Measurements from ENCODE around the gene GUCA1A. TPM values are rescaled to one million over a fixed set of nuclear protein-coding genes. Genes with fewer than 3 reads are reported as not detected.

GUCA1A gene
- total RNA-seq, 1 experiment from 2014 or later: not detected

- no TSS peak for BruUV-seq (replicated peaks)
- CTCF ChIA-PET: no interaction called here
- no peaks in the 10 kb centered on the region for H3K9me3 Mint-ChIP-seq (ENCODE audit: low read depth, unreplicated experiment)
These were observed 6.2 kb downstream of the GUCA1A start for GRCh38 chr6:42179261-42179944.

GRCh38 chr6:42179945-42180313 is 6.8 kb downstream of the GUCA1A start:
- Mint-ChIP-seq H3K4me1 (ENCODE audit: low read depth, unreplicated experiment) (peaks cover 9% of the 10 kb centered on the region), H3K27me3 (ENCODE audit: unreplicated experiment) (no peaks in the 10 kb centered on the region), H3K27ac (ENCODE audit: unreplicated experiment) (no peak overlapping the region), H3K4me3 (ENCODE audit: low read depth, unreplicated experiment) (no peak overlapping the region), H3K9me3 (ENCODE audit: low read depth, unreplicated experiment) (no peaks in the 10 kb centered on the region), H3K36me3 (ENCODE audit: insufficient read depth, unreplicated experiment) (no peaks in the 10 kb centered on the region)
- intact Hi-C loops (cut with micrococcal nuclease; ENCODE audit: unreplicated experiment): no loop called here
- TF ChIP-seq CTCF (IDR thresholded peaks at IDR 0.05; ENCODE audit: unreplicated experiment): no peak
- DNase-seq: no peak
- no TSS peak for BruUV-seq (replicated peaks)
- CTCF ChIA-PET: no interaction called here

More at GRCh38 chr6:42179261-42179944, 6.2 kb downstream of the GUCA1A start:
- no peaks in the 10 kb centered on the region for H3K27me3 Mint-ChIP-seq (ENCODE audit: unreplicated experiment)
- no peak for TF ChIP-seq CTCF (IDR thresholded peaks at IDR 0.05; ENCODE audit: unreplicated experiment)
- H3K27ac Mint-ChIP-seq (ENCODE audit: unreplicated experiment): no peak overlapping the region
- H3K4me3 Mint-ChIP-seq (ENCODE audit: low read depth, unreplicated experiment): no peak overlapping the region
- H3K36me3 Mint-ChIP-seq (ENCODE audit: insufficient read depth, unreplicated experiment): no peaks in the 10 kb centered on the region
- no peak for DNase-seq
- intact Hi-C loops (cut with micrococcal nuclease; ENCODE audit: unreplicated experiment): no loop called here
- peaks cover 9% of the 10 kb centered on the region for H3K4me1 Mint-ChIP-seq (ENCODE audit: low read depth, unreplicated experiment)

- no TSS peak for BruUV-seq (replicated peaks)
- no peak for DNase-seq
- CTCF ChIA-PET: no interaction called here
- Mint-ChIP-seq H3K27me3 (ENCODE audit: unreplicated experiment) (no peaks in the 10 kb centered on the region), H3K4me3 (ENCODE audit: low read depth, unreplicated experiment) (no peak overlapping the region), H3K36me3 (ENCODE audit: insufficient read depth, unreplicated experiment) (no peaks in the 10 kb centered on the region), H3K27ac (ENCODE audit: unreplicated experiment) (no peak overlapping the region), H3K9me3 (ENCODE audit: low read depth, unreplicated experiment) (no peaks in the 10 kb centered on the region), H3K4me1 (ENCODE audit: low read depth, unreplicated experiment) (peaks cover 9% of the 10 kb centered on the region)
- TF ChIP-seq CTCF (IDR thresholded peaks at IDR 0.05; ENCODE audit: unreplicated experiment): no peak
- intact Hi-C loops (cut with micrococcal nuclease; ENCODE audit: unreplicated experiment): no loop called here
These were observed 8.9 kb downstream of the GUCA1A start for GRCh38 chr6:42182101-42182500.

GRCh38 chr6:42184475-42184874 is 11.3 kb downstream of the GUCA1A start:
- Mint-ChIP-seq H3K4me3 (ENCODE audit: low read depth, unreplicated experiment) (no peak overlapping the region), H3K36me3 (ENCODE audit: insufficient read depth, unreplicated experiment) (no peaks in the 10 kb centered on the region), H3K27me3 (ENCODE audit: unreplicated experiment) (no peaks in the 10 kb centered on the region), H3K4me1 (ENCODE audit: low read depth, unreplicated experiment) (peaks cover 9% of the 10 kb centered on the region), H3K27ac (ENCODE audit: unreplicated experiment) (no peak overlapping the region), H3K9me3 (ENCODE audit: low read depth, unreplicated experiment) (no peaks in the 10 kb centered on the region)
- no peak for TF ChIP-seq CTCF (IDR thresholded peaks at IDR 0.05; ENCODE audit: unreplicated experiment)
- no TSS peak for BruUV-seq (replicated peaks)
- intact Hi-C loops (cut with micrococcal nuclease; ENCODE audit: unreplicated experiment): no loop called here
- DNase-seq: no peak
- CTCF ChIA-PET: no interaction called here

Data from Calu3 (cell line).